Progenitor cell of endocrine pancreas (in vitro differentiated cells): ENCODE measurements around the gene MTUS2. TPM values are rescaled to one million over a fixed set of nuclear protein-coding genes. Genes with fewer than 3 reads are reported as not detected.

Experiments
- DNase-seq: peaks from one replicate; pipeline ENCODE4 v3.0.0; 2021; ENCODE audit warnings: low spot score; ENCODE audit not compliant: unreplicated experiment
- H3K27ac Mint-ChIP-seq: 2 replicates; pipeline ENCODE4 v1.8.0; 2021; ENCODE audit warnings: mild to moderate bottlenecking, moderate library complexity, mixed read lengths
- H3K27me3 Mint-ChIP-seq: 2 replicates; pipeline ENCODE4 v1.8.0; 2021; ENCODE audit warnings: mixed read lengths
- H3K36me3 Mint-ChIP-seq: 2 replicates; pipeline ENCODE4 v1.8.0; 2022; ENCODE audit warnings: mixed read lengths; ENCODE audit not compliant: insufficient read depth
- H3K4me1 Mint-ChIP-seq: 2 replicates; pipeline ENCODE4 v1.8.0; 2021; ENCODE audit warnings: low read depth, mixed read lengths
- H3K4me3 Mint-ChIP-seq: 2 replicates; pipeline ENCODE4 v1.8.0; 2021; ENCODE audit warnings: low read depth, mild to moderate bottlenecking, moderate library complexity, mixed read lengths
- H3K9me3 Mint-ChIP-seq: 2 replicates; pipeline ENCODE4 v1.8.0; 2021; ENCODE audit warnings: low read depth, mixed read lengths
- CTCF ChIP-seq: fragments of 200-600 bp; sonication (generic); IDR thresholded peaks from one replicate; pipeline ENCODE4 v1.5.0; 2021; ENCODE audit warnings: antibody characterized with exemption, mild to moderate bottlenecking; ENCODE audit not compliant: unreplicated experiment
- total RNA-seq: library from RNA; stranded (reverse); gene quantifications from 2 replicates; pipeline ENCODE4 v1.2.1, GENCODE V29; 2021

Gene MTUS2
- total RNA-seq, 1 donor from 2014 or later = 9.3 TPM

- DNase-seq = no peak
- Mint-ChIP-seq H3K9me3 (peaks cover 14% of the 10 kb centered on the region), H3K27me3 (peaks cover 9% of the 10 kb centered on the region), H3K36me3 (no peaks in the 10 kb centered on the region), H3K4me3 (no peak overlapping the region), H3K27ac (no peak overlapping the region), H3K4me1 (peaks cover 2% of the 10 kb centered on the region)
- no peak for TF ChIP-seq CTCF
Observed at GRCh38 chr13:29266756-29267733, 446.9 kb downstream of the MTUS2 start.

- no peak overlapping the region for H3K27ac Mint-ChIP-seq
- no peak for DNase-seq
- H3K4me1 Mint-ChIP-seq = peaks cover 2% of the 10 kb centered on the region
- peaks cover under 1% of the 10 kb centered on the region for H3K9me3 Mint-ChIP-seq
- TF ChIP-seq CTCF = no peak
- H3K4me3 Mint-ChIP-seq = no peak overlapping the region
- H3K27me3 Mint-ChIP-seq = peaks cover 9% of the 10 kb centered on the region
- H3K36me3 Mint-ChIP-seq = no peaks in the 10 kb centered on the region
Observed at GRCh38 chr13:29270271-29270985, 450.3 kb downstream of the MTUS2 start.

GRCh38 chr13:29271606-29272005 is 451.5 kb downstream of the MTUS2 start:
- H3K4me1 Mint-ChIP-seq = peaks cover 2% of the 10 kb centered on the region
- H3K9me3 Mint-ChIP-seq = peaks cover 5% of the 10 kb centered on the region
- no peaks in the 10 kb centered on the region for H3K36me3 Mint-ChIP-seq
- H3K4me3 Mint-ChIP-seq = no peak overlapping the region
- no peak overlapping the region for H3K27ac Mint-ChIP-seq
- peaks cover 9% of the 10 kb centered on the region for H3K27me3 Mint-ChIP-seq
- no peak for TF ChIP-seq CTCF
- DNase-seq = no peak

- peaks cover 5% of the 10 kb centered on the region for H3K9me3 Mint-ChIP-seq
Observed at GRCh38 chr13:29279356-29280254, 459.5 kb downstream of the MTUS2 start.

More at GRCh38 chr13:29279356-29280254, 459.5 kb downstream of the MTUS2 start:
- no peaks in the 10 kb centered on the region for H3K4me1 Mint-ChIP-seq
- no peak overlapping the region for H3K4me3 Mint-ChIP-seq
- H3K27ac Mint-ChIP-seq = no peak overlapping the region
- no peak for DNase-seq
- H3K27me3 Mint-ChIP-seq = no peaks in the 10 kb centered on the region
- no peak for TF ChIP-seq CTCF
- no peaks in the 10 kb centered on the region for H3K36me3 Mint-ChIP-seq
